Epithelial cell of esophagus (primary cell): Measurements from ENCODE around the gene RNF223.

Experiments
- DNase-seq: peaks from one replicate; pipeline ENCODE4 v3.0.0; 2010; ENCODE audit warnings: low read depth
- H3K4me3 ChIP-seq: 2 replicates; pipeline ENCODE4 v1.5.1; 2011; ENCODE audit warnings: mild to moderate bottlenecking, low read length, control low read depth
- TF ChIP-seq, protein P1 (sequence below): IDR thresholded peaks from 2 replicates; pipeline ENCODE4 v1.5.1; 2011; ENCODE audit warnings: low read depth, mild to moderate bottlenecking, low read length, control low read depth, inconsistent platforms; ENCODE audit not compliant: insufficient read depth; ENCODE audit errors: missing control alignments

Gene RNF223

GRCh38 chr1:1093610-1093943 lies 19.5 kb upstream of the RNF223 start:
- DNase-seq, result no peak
- TF ChIP-seq, protein P1, sequence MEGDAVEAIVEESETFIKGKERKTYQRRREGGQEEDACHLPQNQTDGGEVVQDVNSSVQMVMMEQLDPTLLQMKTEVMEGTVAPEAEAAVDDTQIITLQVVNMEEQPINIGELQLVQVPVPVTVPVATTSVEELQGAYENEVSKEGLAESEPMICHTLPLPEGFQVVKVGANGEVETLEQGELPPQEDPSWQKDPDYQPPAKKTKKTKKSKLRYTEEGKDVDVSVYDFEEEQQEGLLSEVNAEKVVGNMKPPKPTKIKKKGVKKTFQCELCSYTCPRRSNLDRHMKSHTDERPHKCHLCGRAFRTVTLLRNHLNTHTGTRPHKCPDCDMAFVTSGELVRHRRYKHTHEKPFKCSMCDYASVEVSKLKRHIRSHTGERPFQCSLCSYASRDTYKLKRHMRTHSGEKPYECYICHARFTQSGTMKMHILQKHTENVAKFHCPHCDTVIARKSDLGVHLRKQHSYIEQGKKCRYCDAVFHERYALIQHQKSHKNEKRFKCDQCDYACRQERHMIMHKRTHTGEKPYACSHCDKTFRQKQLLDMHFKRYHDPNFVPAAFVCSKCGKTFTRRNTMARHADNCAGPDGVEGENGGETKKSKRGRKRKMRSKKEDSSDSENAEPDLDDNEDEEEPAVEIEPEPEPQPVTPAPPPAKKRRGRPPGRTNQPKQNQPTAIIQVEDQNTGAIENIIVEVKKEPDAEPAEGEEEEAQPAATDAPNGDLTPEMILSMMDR, result no peak

GRCh38 chr1:1092894-1093609 lies 18.9 kb upstream of the RNF223 start:
- TF ChIP-seq, protein P1, result no peak
- DNase-seq, result no peak
- H3K4me3 ChIP-seq, result no peak overlapping the region

More at GRCh38 chr1:1093610-1093943, 19.5 kb upstream of the RNF223 start:
- no peak overlapping the region for H3K4me3 ChIP-seq

DNA sequence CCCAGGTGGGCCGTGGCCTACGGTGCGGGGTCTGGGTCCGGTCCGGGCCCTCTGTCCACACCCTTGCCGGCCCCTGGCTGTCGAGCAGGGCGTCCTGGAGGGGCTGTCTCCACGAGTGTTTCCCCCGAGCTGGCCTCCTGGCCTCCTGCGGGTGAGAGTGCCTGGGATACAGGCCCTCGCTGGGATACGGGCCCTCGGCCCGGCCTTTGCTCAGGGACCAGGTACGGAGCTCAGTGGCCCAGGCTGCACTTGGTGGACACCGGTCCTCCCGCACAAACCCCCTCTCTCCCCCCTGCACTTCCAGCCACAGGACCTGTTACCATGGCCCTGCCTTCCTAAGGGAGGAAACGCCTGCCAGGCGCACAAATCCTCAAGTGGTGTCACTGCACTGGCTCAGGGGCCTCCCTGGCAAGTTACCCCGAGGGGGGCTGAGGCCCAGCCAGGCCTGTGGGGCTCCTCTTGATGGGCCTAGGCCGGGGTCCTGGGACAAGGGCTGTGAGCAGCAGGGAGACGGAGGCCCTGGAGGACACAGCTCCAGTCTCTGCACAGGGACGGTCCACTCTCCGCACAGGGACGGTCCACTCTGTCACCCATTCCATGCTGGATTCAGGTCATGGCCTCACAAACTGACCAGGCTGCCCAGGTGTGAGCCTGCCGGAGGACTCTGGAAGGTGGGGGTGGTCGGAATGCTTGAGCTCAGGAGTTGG lies 18.2 kb upstream of the RNF223 start:
- TF ChIP-seq, protein P1, result no peak

GRCh38 chr1:1091344-1092148 lies 17.4 kb upstream of the RNF223 start:
- TF ChIP-seq, protein P1, result no peak
- H3K4me3 ChIP-seq, result no peak overlapping the region
- DNase-seq, result no peak

More for the DNA sequence above, 18.2 kb upstream of the RNF223 start:
- H3K4me3 ChIP-seq, result no peak overlapping the region
- no peak for DNase-seq

DNA sequence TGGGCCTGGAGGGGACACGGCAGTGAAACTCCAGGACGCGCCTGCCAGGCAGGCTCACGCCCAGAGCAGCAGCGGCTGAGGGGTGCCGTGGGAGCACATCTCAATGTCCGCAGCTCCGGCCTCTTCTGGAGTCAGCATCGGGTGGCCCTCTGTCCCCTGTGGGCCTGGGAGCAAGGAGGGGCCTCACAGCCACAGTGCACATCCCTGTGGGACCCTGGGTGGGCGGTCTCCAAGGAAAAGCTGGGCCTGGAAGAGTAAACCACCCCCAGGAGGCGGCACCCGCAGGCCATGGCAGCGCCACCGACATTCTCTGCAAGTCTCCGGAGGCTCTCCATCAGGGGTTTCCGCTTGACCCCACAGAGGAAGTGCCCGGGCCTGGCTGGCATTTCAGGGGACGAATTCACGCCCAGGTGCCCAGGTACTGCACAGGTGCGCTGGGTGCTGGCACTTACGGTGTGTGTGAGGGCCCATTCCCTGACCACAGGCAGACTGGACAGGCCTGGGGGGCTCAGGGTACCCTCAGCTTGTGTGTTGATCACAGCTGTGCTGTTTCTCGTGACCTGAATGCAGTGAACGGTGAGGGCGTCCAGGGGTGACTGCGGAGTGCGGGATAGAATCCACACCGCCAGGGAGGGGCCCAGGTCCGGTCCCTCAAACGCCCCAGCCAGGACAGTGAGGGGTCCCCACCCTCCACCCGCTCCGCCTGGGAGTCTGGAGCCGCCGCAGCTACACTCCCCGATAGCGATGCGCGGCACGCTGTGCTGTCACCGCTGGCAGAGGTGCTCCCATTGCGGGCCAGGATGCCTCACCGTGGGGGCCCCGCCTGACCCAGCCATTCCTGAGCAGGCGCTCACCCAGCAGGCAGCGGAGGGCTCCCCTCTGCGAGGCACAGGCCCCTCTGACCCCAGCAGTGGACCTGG lies 16.6 kb upstream of the RNF223 start:
- H3K4me3 ChIP-seq, result no peak overlapping the region
- TF ChIP-seq, protein P1, result no peak
- no peak for DNase-seq

- DNase-seq, result no peak
- TF ChIP-seq, protein P1, result no peak
- no peak overlapping the region for H3K4me3 ChIP-seq
Measured at GRCh38 chr1:1089731-1090423, 15.8 kb upstream of the RNF223 start.
